ENCODE measurements around the gene LINGO3.
A peak's percentile ranks its signal among the peaks of the same experiment; 100 is the strongest.

LINGO3 gene

GRCh38 chr19:2308114-2308556, at the start of gene LINGO3:
Gene LINGO3, minus strand, starts transcription at chr19:2308154. Its CDS starts 16,378 bp downstream, at chr19:2291776.
- Histone ChIP-seq H3K9ac (peak within 1 kb of the TSS in 2 of 11 experiments; percentile 15 to 24; a peak in 1 of 22 replicates), H3K36me3 (0 out of 22 replicates have a peak, but pooled peaks cover 0 to 7% (median 0%) of the 10 kb centered on the region in 11 experiments), H3K27me3 (peaks cover 64 to 89% (median 81%) of the 10 kb centered on the region in 11 experiments), H4K20me1 (peaks cover 0 to 70% (median 43%) of the 10 kb centered on the region in 11 experiments; a peak in 18 of 22 replicates), H3K27ac (no peak within 1 kb of the TSS), H3K4me1 (peaks cover 3 to 76% (median 60%) of the 10 kb centered on the region in 10 experiments; a peak in 18 of 20 replicates), H3K4me3 (peak within 1 kb of the TSS; percentile 22 to 60 (median 40); a peak in 16 of 20 replicates), H3K9me3 (replicated peaks in 1 of 11) (no peaks in the 10 kb centered on the region), H3K4me2 (peak within 1 kb of the TSS; percentile 62 to 85 (median 79))
- no peak for TF ChIP-seq Cebpa-rat (IDR thresholded peaks at IDR 0.05)

GRCh38 chr19:2356036-2356646, 48.2 kb upstream of the LINGO3 start:
- Histone ChIP-seq H3K36me3 (peaks cover 0 to 39% (median 26%) of the 10 kb centered on the region in 11 experiments; a peak in 20 of 22 replicates), H3K4me1 (peaks cover 0 to 18% (median 13%) of the 10 kb centered on the region in 10 experiments; a peak in 16 of 20 replicates), H4K20me1 (peaks cover 0 to 51% (median 20%) of the 10 kb centered on the region in 11 experiments; a peak in 14 of 22 replicates), H3K9ac (peak overlapping the region in 3 of 11 experiments; percentile 10 to 29 (median 28); a peak in 5 of 22 replicates), H3K27me3 (peaks cover 22 to 31% (median 28%) of the 10 kb centered on the region in 11 experiments), H3K4me2 (peak overlapping the region in 9 of 11 experiments; percentile 6 to 56 (median 35); a peak in 16 of 22 replicates), H3K9me3 (replicated peaks in 1 of 11) (no peaks in the 10 kb centered on the region), H3K27ac (no peak overlapping the region), H3K4me3 (no peak overlapping the region)
- no peak for TF ChIP-seq Cebpa-rat (IDR thresholded peaks at IDR 0.05)

- peaks cover 18 to 25% (median 23%) of the 10 kb centered on the region in 11 experiments for H3K27me3 ChIP-seq
- H3K9ac ChIP-seq, result peak overlapping the region in 3 of 11 experiments; percentile 10 to 29 (median 28); a peak in 4 of 22 replicates
- H4K20me1 ChIP-seq, result peaks cover 0 to 51% (median 20%) of the 10 kb centered on the region in 11 experiments; a peak in 14 of 22 replicates
- no peak for TF ChIP-seq Cebpa-rat (IDR thresholded peaks at IDR 0.05)
- no peak overlapping the region for H3K4me3 ChIP-seq
- peak overlapping the region in 9 of 11 experiments; percentile 6 to 56 (median 35); a peak in 16 of 22 replicates for H3K4me2 ChIP-seq
- H3K9me3 ChIP-seq (replicated peaks in 1 of 11), result no peaks in the 10 kb centered on the region
- H3K4me1 ChIP-seq, result peaks cover 0 to 18% (median 13%) of the 10 kb centered on the region in 10 experiments; a peak in 16 of 20 replicates
- peaks cover 6 to 47% (median 33%) of the 10 kb centered on the region in 11 experiments; a peak in 20 of 22 replicates for H3K36me3 ChIP-seq
- no peak overlapping the region for H3K27ac ChIP-seq
Measured at GRCh38 chr19:2355168-2356035, 47.4 kb upstream of the LINGO3 start.

GRCh38 chr19:2354670-2355069, 46.7 kb upstream of the LINGO3 start:
- no peak overlapping the region for H3K9ac ChIP-seq
- no peak overlapping the region for H3K27ac ChIP-seq
- no peak for TF ChIP-seq Cebpa-rat (IDR thresholded peaks at IDR 0.05)
- H3K36me3 ChIP-seq, result peaks cover 6 to 49% (median 40%) of the 10 kb centered on the region in 11 experiments; a peak in 20 of 22 replicates
- H3K4me2 ChIP-seq, result no peak overlapping the region
- peaks cover 0 to 18% (median 13%) of the 10 kb centered on the region in 10 experiments; a peak in 16 of 20 replicates for H3K4me1 ChIP-seq
- H3K4me3 ChIP-seq, result no peak overlapping the region
- H3K27me3 ChIP-seq, result peaks cover 12 to 18% (median 15%) of the 10 kb centered on the region in 11 experiments
- H3K9me3 ChIP-seq (replicated peaks in 1 of 11), result no peaks in the 10 kb centered on the region
- H4K20me1 ChIP-seq, result peaks cover 0 to 50% (median 20%) of the 10 kb centered on the region in 11 experiments; a peak in 14 of 22 replicates

- H3K9me3 ChIP-seq (replicated peaks in 1 of 11), result no peaks in the 10 kb centered on the region
- peaks cover 0 to 45% (median 20%) of the 10 kb centered on the region in 11 experiments; a peak in 14 of 22 replicates for H4K20me1 ChIP-seq
- TF ChIP-seq Cebpa-rat (IDR thresholded peaks at IDR 0.05), result no peak
- H3K4me2 ChIP-seq, result no peak overlapping the region
- peaks cover 6 to 49% (median 41%) of the 10 kb centered on the region in 11 experiments; a peak in 20 of 22 replicates for H3K36me3 ChIP-seq
- no peak overlapping the region for H3K4me3 ChIP-seq
- no peak overlapping the region for H3K9ac ChIP-seq
- H3K27ac ChIP-seq, result no peak overlapping the region
- peaks cover 0 to 18% (median 13%) of the 10 kb centered on the region in 10 experiments; a peak in 16 of 20 replicates for H3K4me1 ChIP-seq
- H3K27me3 ChIP-seq, result peaks cover 7 to 12% (median 9%) of the 10 kb centered on the region in 11 experiments; a peak in 20 of 22 replicates
Measured at GRCh38 chr19:2353887-2354592, 46.1 kb upstream of the LINGO3 start.

GRCh38 chr19:2353159-2353886, 45.4 kb upstream of the LINGO3 start:
- peaks cover 0 to 45% (median 20%) of the 10 kb centered on the region in 11 experiments; a peak in 14 of 22 replicates for H4K20me1 ChIP-seq
- no peak for TF ChIP-seq Cebpa-rat (IDR thresholded peaks at IDR 0.05)
- peaks cover 6 to 54% (median 45%) of the 10 kb centered on the region in 11 experiments; a peak in 21 of 22 replicates for H3K36me3 ChIP-seq
- peaks cover 0 to 18% (median 13%) of the 10 kb centered on the region in 10 experiments; a peak in 16 of 20 replicates for H3K4me1 ChIP-seq
- H3K4me3 ChIP-seq, result no peak overlapping the region
- no peak overlapping the region for H3K4me2 ChIP-seq
- peaks cover 0 to 4% (median 2%) of the 10 kb centered on the region in 11 experiments; a peak in 10 of 22 replicates for H3K27me3 ChIP-seq
- no peak overlapping the region for H3K27ac ChIP-seq
- H3K9me3 ChIP-seq (replicated peaks in 1 of 11), result no peaks in the 10 kb centered on the region
- H3K9ac ChIP-seq, result no peak overlapping the region

GRCh38 chr19:2352121-2352520, 44.2 kb upstream of the LINGO3 start:
- peaks cover 0 to 45% (median 20%) of the 10 kb centered on the region in 11 experiments; a peak in 14 of 22 replicates for H4K20me1 ChIP-seq

More at GRCh38 chr19:2352121-2352520, 44.2 kb upstream of the LINGO3 start:
- Histone ChIP-seq H3K27me3 (no peaks in the 10 kb centered on the region), H3K4me1 (peaks cover 0 to 18% (median 13%) of the 10 kb centered on the region in 10 experiments; a peak in 16 of 20 replicates), H3K4me2 (no peak overlapping the region), H3K36me3 (peaks cover 6 to 54% (median 45%) of the 10 kb centered on the region in 11 experiments; a peak in 21 of 22 replicates), H3K9me3 (replicated peaks in 1 of 11) (no peaks in the 10 kb centered on the region), H3K4me3 (no peak overlapping the region), H3K27ac (no peak overlapping the region), H3K9ac (no peak overlapping the region)
- TF ChIP-seq Cebpa-rat (IDR thresholded peaks at IDR 0.05), result no peak

Measured in BLaER1 treated with 17β-estradiol and CSF1 and Interleukin-3, amounts not matched to agents 10 nM and 100 nM (cell line).